Suprapubic skin (tissue), 4 donors: ENCODE results near the gene TNFRSF11A. TPM values are rescaled to one million over a fixed set of nuclear protein-coding genes. Genes with fewer than 3 reads are reported as not detected.

Source experiments
- DNase-seq, 2 donors: peaks; one replicate each; pipeline ENCODE4 v3.0.0-alpha.2; 2019; ENCODE audit warnings: low spot score in 2 of 2
- H3K27ac ChIP-seq: fragments of 200-600 bp; sonication (generic); one replicate; pipeline ENCODE4 v1.5.1; 2019
- H3K27me3 ChIP-seq: fragments of 200-600 bp; sonication (generic); one replicate; pipeline ENCODE4 v1.5.1; 2019
- H3K36me3 ChIP-seq: fragments of 200-600 bp; sonication (generic); one replicate; pipeline ENCODE4 v1.5.1; 2019
- H3K4me1 ChIP-seq: fragments of 200-600 bp; sonication (generic); one replicate; pipeline ENCODE4 v1.5.1; 2019
- H3K4me3 ChIP-seq: fragments of 200-600 bp; sonication (generic); one replicate; pipeline ENCODE4 v1.5.1; 2019; ENCODE audit warnings: mild to moderate bottlenecking
- H3K9me3 ChIP-seq: fragments of 200-600 bp; sonication (generic); one replicate; pipeline ENCODE4 v1.5.1; 2019
- EP300 ChIP-seq: sonication (generic); formaldehyde crosslinking; IDR thresholded peaks from one replicate; pipeline ENCODE4 v1.6.1; 2017; ENCODE audit warnings: antibody characterized with exemption
- POLR2A ChIP-seq, 2 donors: fragments of 450-650 bp; IDR thresholded peaks; one replicate each; pipeline ENCODE4 v1.6.1; 2017; ENCODE audit warnings: antibody characterized with exemption in 2 of 2, mild to moderate bottlenecking in 2 of 2, moderate library complexity in 2 of 2
- POLR2AphosphoS5 ChIP-seq, 3 donors: sonication (generic); formaldehyde crosslinking; IDR thresholded peaks; one replicate each; pipeline ENCODE4 v1.6.1; 2017; ENCODE audit warnings: antibody characterized with exemption in 3 of 3
- WGBS: methylation state at CpG from one replicate; pipeline ENCODE4 v1.1.5; 2018; 5-methylcytosine and 5-hydroxymethylcytosine counted together
- total RNA-seq, 4 donors: library from RNA; depleted of rRNA; stranded (reverse); fragments of >200 nt; gene quantifications; one replicate each; pipeline ENCODE4 v1.1.0, GENCODE V29; 2016
- TF ChIP-seq, protein P1 (sequence below), 2 donors: fragments of 200-600 bp in 1 of 2; fragments of 450-650 bp in 1 of 2; sonication (generic) in 1 of 2; IDR thresholded peaks; one replicate each; pipeline ENCODE4 v1.5.1; 2016 to 2019; ENCODE audit warnings: antibody characterized with exemption in 2 of 2, mild to moderate bottlenecking in 1 of 2, moderate library complexity in 1 of 2

The TNFRSF11A gene
- total RNA-seq, 4 donors from 2014 or later, result 4.8 to 15.4 (median 5.9) TPM

DNA sequence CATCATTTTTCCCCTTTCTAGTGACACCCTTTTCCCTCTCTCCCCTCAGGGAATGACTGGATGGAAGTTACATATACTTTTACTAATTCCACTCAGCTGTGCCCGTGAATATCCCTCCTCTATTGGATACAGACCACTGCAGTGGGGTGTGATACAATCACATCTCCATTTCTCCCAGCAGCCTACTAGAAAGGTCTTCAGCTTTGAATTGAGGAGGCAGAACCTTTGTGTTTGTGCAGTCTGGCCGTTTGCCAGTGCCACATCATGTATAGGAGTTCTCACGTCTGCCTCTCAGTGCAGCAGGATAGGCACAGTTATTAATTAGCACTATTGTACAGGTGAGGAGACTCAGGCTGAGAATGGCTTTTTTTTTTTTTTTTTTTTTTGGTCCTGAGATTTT, 16.4 kb downstream of the TNFRSF11A start:
- no peak overlapping the region for H3K27ac ChIP-seq
- DNase-seq, result no peak
- H3K4me3 ChIP-seq, result no peak overlapping the region
- peaks cover 2% of the 10 kb centered on the region for H3K27me3 ChIP-seq
- H3K9me3 ChIP-seq, result no peaks in the 10 kb centered on the region
- TF ChIP-seq POLR2AphosphoS5 (IDR thresholded peaks at IDR 0.05), result no peak
- TF ChIP-seq, protein P1, sequence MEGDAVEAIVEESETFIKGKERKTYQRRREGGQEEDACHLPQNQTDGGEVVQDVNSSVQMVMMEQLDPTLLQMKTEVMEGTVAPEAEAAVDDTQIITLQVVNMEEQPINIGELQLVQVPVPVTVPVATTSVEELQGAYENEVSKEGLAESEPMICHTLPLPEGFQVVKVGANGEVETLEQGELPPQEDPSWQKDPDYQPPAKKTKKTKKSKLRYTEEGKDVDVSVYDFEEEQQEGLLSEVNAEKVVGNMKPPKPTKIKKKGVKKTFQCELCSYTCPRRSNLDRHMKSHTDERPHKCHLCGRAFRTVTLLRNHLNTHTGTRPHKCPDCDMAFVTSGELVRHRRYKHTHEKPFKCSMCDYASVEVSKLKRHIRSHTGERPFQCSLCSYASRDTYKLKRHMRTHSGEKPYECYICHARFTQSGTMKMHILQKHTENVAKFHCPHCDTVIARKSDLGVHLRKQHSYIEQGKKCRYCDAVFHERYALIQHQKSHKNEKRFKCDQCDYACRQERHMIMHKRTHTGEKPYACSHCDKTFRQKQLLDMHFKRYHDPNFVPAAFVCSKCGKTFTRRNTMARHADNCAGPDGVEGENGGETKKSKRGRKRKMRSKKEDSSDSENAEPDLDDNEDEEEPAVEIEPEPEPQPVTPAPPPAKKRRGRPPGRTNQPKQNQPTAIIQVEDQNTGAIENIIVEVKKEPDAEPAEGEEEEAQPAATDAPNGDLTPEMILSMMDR (IDR thresholded peaks at IDR 0.05), result no peak
- no peak for TF ChIP-seq EP300
- TF ChIP-seq POLR2A (IDR thresholded peaks at IDR 0.05), result no peak
- no peaks in the 10 kb centered on the region for H3K4me1 ChIP-seq
- 57% methylated on average over 3 of the region's 3 CpGs for WGBS
- H3K36me3 ChIP-seq, result no peaks in the 10 kb centered on the region

DNA sequence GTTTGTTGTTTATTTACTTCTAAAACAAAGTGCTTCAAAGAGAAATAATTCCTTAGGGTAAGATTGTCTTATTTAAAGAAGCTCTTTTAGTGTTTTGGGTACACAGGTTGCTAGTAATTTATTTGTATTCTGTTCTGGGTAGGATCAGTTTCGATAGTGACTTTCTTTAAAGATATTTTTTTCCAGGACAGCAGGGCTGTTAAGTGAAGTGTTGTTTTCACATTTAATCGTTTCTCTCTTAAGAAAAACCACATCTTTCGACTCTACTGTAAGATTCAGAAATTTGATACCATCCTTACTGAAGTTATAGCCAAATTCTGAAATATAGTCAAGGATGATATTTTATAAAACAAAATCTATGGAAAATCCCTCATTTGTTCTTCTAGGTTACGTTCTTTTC, 17.8 kb downstream of the TNFRSF11A start:
- DNase-seq, result no peak
- Histone ChIP-seq H3K36me3 (no peaks in the 10 kb centered on the region), H3K4me1 (no peaks in the 10 kb centered on the region), H3K27me3 (peaks cover 2% of the 10 kb centered on the region), H3K27ac (no peak overlapping the region), H3K4me3 (no peak overlapping the region), H3K9me3 (no peaks in the 10 kb centered on the region)
- TF ChIP-seq POLR2AphosphoS5 (IDR thresholded peaks at IDR 0.05) (no peak), EP300 (no peak), POLR2A (IDR thresholded peaks at IDR 0.05) (no peak)
- TF ChIP-seq, protein P1 (IDR thresholded peaks at IDR 0.05), result no peak
- 86% methylated on average over 4 of the region's 4 CpGs for WGBS

DNA sequence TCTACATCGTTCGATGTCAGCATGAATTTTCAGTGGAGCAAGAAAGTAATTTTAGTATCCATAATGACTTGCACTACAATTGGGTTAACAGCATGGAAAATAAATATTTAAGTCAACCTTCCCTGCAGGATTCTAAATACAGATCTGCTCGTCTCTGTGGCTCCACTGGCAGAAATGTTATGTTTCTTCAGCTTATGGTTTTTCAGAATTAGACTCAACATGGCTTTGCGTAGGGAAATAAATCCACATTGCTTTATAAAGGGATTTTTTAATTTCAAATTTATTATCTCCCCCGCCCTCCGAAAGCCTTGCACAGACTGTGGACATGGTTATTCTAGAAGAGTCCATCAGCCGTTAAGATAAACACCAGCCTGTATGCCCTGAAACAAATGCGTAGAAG, 18.2 kb downstream of the TNFRSF11A start:
- 95% methylated on average over 8 of the region's 8 CpGs for WGBS
- no peak for TF ChIP-seq POLR2A (IDR thresholded peaks at IDR 0.05)
- TF ChIP-seq POLR2AphosphoS5 (IDR thresholded peaks at IDR 0.05), result no peak
- TF ChIP-seq EP300, result no peak
- TF ChIP-seq, protein P1 (IDR thresholded peaks at IDR 0.05), result no peak

DNA sequence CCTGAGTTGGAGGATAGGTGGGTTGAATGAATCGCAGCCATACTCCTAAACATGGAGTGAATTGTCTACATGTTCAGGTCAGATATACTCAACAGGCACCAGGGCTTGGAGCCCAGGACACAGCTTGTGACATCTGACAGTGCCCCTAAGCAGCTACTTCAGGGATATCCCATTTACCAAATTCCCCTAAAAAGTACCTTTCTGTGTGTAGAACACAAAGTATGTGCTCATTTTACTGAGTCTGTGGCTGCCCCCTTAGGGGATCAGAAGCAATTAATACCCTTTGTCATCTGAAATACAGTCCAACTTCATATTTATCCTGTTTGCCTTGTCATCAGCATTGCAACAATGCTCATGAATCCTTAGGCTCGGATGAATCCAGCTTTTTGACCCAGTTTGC, 20.8 kb downstream of the TNFRSF11A start:
- WGBS, result 79% methylated on average over 2 of the region's 2 CpGs
- peaks cover 2% of the 10 kb centered on the region for H3K27me3 ChIP-seq
- H3K36me3 ChIP-seq, result no peaks in the 10 kb centered on the region
- H3K4me1 ChIP-seq, result no peaks in the 10 kb centered on the region
- H3K27ac ChIP-seq, result no peak overlapping the region
- no peak for TF ChIP-seq POLR2A (IDR thresholded peaks at IDR 0.05)
- TF ChIP-seq POLR2AphosphoS5 (IDR thresholded peaks at IDR 0.05), result no peak
- TF ChIP-seq, protein P1 (IDR thresholded peaks at IDR 0.05), result no peak
- no peak for TF ChIP-seq EP300
- no peaks in the 10 kb centered on the region for H3K9me3 ChIP-seq
- no peak for DNase-seq
- no peak overlapping the region for H3K4me3 ChIP-seq

More for the DNA sequence above, 18.2 kb downstream of the TNFRSF11A start:
- H3K9me3 ChIP-seq, result no peaks in the 10 kb centered on the region
- H3K4me1 ChIP-seq, result no peaks in the 10 kb centered on the region
- no peak for DNase-seq
- H3K27me3 ChIP-seq, result peaks cover 2% of the 10 kb centered on the region
- H3K36me3 ChIP-seq, result no peaks in the 10 kb centered on the region
- no peak overlapping the region for H3K27ac ChIP-seq
- no peak overlapping the region for H3K4me3 ChIP-seq

DNA sequence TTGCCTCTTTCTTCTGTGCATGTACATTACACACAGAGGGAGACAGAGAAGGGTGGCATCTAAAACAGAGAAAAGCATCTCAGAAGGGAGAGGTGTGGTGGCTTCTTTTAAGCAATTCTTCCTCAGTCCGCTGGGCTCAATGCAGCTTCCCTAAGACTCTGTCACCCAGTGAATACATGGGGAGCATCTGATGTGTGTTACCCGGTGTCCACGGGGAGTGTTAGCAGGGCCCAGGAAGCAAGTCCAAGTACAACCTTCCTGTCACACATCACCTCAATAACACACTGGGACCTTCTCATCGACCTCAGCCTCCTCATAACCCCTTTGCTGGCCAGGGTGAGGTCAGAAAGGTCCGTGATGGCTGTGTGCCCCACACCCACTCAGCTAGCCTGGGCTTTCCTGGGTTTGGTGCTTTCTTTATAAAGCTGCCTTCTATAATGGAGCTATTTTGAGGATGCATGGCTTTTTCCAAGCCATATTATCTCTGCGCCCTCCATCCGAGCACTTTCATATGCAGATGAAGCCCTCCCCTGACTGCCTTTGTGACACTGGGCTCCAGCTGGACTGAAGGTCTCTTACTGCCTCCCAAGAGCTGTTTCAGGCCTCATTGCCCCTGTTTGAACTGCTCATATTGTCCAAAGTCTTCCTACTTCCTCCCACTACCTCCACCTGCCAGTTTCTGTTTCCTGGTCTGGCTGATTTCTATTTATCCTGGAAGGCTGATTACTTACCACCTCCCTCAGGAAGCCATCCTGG, 21.4 kb downstream of the TNFRSF11A start:
- H3K4me3 ChIP-seq, result no peak overlapping the region
- WGBS, result 90% methylated on average over 7 of the region's 7 CpGs
- TF ChIP-seq, protein P1 (IDR thresholded peaks at IDR 0.05), result no peak
- no peak for TF ChIP-seq EP300
- no peak for TF ChIP-seq POLR2AphosphoS5 (IDR thresholded peaks at IDR 0.05)
- TF ChIP-seq POLR2A (IDR thresholded peaks at IDR 0.05), result no peak
- no peaks in the 10 kb centered on the region for H3K36me3 ChIP-seq
- H3K27me3 ChIP-seq, result peaks cover 2% of the 10 kb centered on the region
- no peaks in the 10 kb centered on the region for H3K9me3 ChIP-seq
- no peak for DNase-seq
- no peaks in the 10 kb centered on the region for H3K4me1 ChIP-seq
- no peak overlapping the region for H3K27ac ChIP-seq
